ENCODE measurements around the gene ZNF692. TPM values are rescaled to one million over a fixed set of nuclear protein-coding genes. Genes with fewer than 3 reads are reported as not detected.
"Not testable (repeated sequence)": the region's sequence is repeated elsewhere in the genome, so short reads cannot be mapped to it uniquely, and the experiment has no call there.

The ZNF692 gene
- total RNA-seq, 2 donors from 2014 or later: 65.0 to 99.7 TPM

- H3K27ac ChIP-seq: no peak overlapping the region
- WGBS: 57% methylated on average over 1 of the region's 1 CpG
- no peaks in the 10 kb centered on the region for H3K9me3 ChIP-seq
- H3K27me3 ChIP-seq (replicated peaks; ENCODE audit: insufficient read depth): no peaks in the 10 kb centered on the region
- no peak for TF ChIP-seq CTCF (IDR thresholded peaks at IDR 0.05)
- TF ChIP-seq POLR2AphosphoS5 (IDR thresholded peaks at IDR 0.05): no peak
- TF ChIP-seq POLR2A (IDR thresholded peaks at IDR 0.05): no peak
- no peak overlapping the region for H3K4me3 ChIP-seq
- intact Hi-C loops (cut with DNase I): loop anchor here (2.0 to 5.0 kb wide), 2 partner anchors 109 to 183 kb away; no protein-coding TSS in a partner anchor
- H3K4me1 ChIP-seq (replicated peaks): no peaks in the 10 kb centered on the region
- H3K36me3 ChIP-seq: no peaks in the 10 kb centered on the region
- DNase-seq (ENCODE audit: low spot score): no peak
Measured at GRCh38 chr1:248805876-248806275, 53.0 kb downstream of the ZNF692 start.

GRCh38 chr1:248804771-248805681 is 53.9 kb downstream of the ZNF692 start:
- Histone ChIP-seq H3K27ac (no peak overlapping the region), H3K36me3 (no peaks in the 10 kb centered on the region), H3K4me3 (no peak overlapping the region), H3K9me3 (no peaks in the 10 kb centered on the region), H3K4me1 (replicated peaks) (peaks cover 2% of the 10 kb centered on the region), H3K27me3 (replicated peaks; ENCODE audit: insufficient read depth) (no peaks in the 10 kb centered on the region)
- no peak for TF ChIP-seq CTCF (IDR thresholded peaks at IDR 0.05)
- TF ChIP-seq POLR2A (IDR thresholded peaks at IDR 0.05): no peak
- TF ChIP-seq POLR2AphosphoS5 (IDR thresholded peaks at IDR 0.05): no peak
- no peak for DNase-seq (ENCODE audit: low spot score)
- 73% methylated on average over 10 of the region's 10 CpGs for WGBS
- intact Hi-C loops (cut with DNase I): loop anchor here (5.0 kb wide), 1 partner anchor 108 kb away; no protein-coding TSS in a partner anchor

GRCh38 chr1:248803501-248803900 is 55.4 kb downstream of the ZNF692 start:
- H3K4me1 ChIP-seq (replicated peaks); H3K27ac ChIP-seq; H3K36me3 ChIP-seq; H3K4me3 ChIP-seq; H3K27me3 ChIP-seq (replicated peaks; ENCODE audit: insufficient read depth); intact Hi-C loops (cut with DNase I); DNase-seq (ENCODE audit: low spot score); H3K9me3 ChIP-seq: not testable (repeated sequence)
- 88% methylated on average over 15 of the region's 15 CpGs for WGBS

- 59% methylated on average over 6 of the region's 6 CpGs for WGBS
- no peak overlapping the region for H3K27ac ChIP-seq
- TF ChIP-seq CTCF (IDR thresholded peaks at IDR 0.05) (no peak), POLR2AphosphoS5 (IDR thresholded peaks at IDR 0.05) (no peak), POLR2A (IDR thresholded peaks at IDR 0.05) (no peak)
- intact Hi-C loops (cut with DNase I): no loop called here
- peaks cover 2% of the 10 kb centered on the region for H3K4me1 ChIP-seq (replicated peaks)
- H3K9me3 ChIP-seq: no peaks in the 10 kb centered on the region
- no peaks in the 10 kb centered on the region for H3K27me3 ChIP-seq (replicated peaks; ENCODE audit: insufficient read depth)
- H3K4me3 ChIP-seq: no peak overlapping the region
- DNase-seq (ENCODE audit: low spot score): no peak
- H3K36me3 ChIP-seq: no peaks in the 10 kb centered on the region
Measured at GRCh38 chr1:248802454-248802853, 56.4 kb downstream of the ZNF692 start.

- Histone ChIP-seq H3K27me3 (replicated peaks; ENCODE audit: insufficient read depth) (no peaks in the 10 kb centered on the region), H3K27ac (no peak overlapping the region), H3K9me3 (no peaks in the 10 kb centered on the region), H3K4me3 (no peak overlapping the region), H3K4me1 (replicated peaks) (peaks cover 2% of the 10 kb centered on the region), H3K36me3 (no peaks in the 10 kb centered on the region)
- intact Hi-C loops (cut with DNase I): no loop called here
- TF ChIP-seq CTCF (IDR thresholded peaks at IDR 0.05) (no peak), POLR2AphosphoS5 (IDR thresholded peaks at IDR 0.05) (no peak), POLR2A (IDR thresholded peaks at IDR 0.05) (no peak)
- 72% methylated on average over 3 of the region's 3 CpGs for WGBS
- DNase-seq (ENCODE audit: low spot score): no peak
Measured at GRCh38 chr1:248800459-248800858, 58.4 kb downstream of the ZNF692 start.

Small RNAs within 50 kb of the gene (microRNA-seq; reads per million reads assigned to microRNA genes)
- 2.4 reads per million, percentile 33 among the genes with 10 or more reads in this experiment for gene MIR3124

Small RNAs within 50 kb of the gene (small RNA-seq; reads per million reads assigned to genes)
- 0 reads per million in 2 donors for gene MIR3124

Other genes starting within 250 kb of the ZNF692 start
- not detected for gene OR2T11, start 224.0 kb downstream of the ZNF692 start, total RNA-seq
- gene OR2T35, start 213.8 kb downstream of the ZNF692 start, total RNA-seq: not detected
- gene OR2T27, start 203.6 kb downstream of the ZNF692 start, total RNA-seq: not detected
- gene OR14I1, start 156.3 kb downstream of the ZNF692 start, total RNA-seq: not detected
- not detected for gene LYPD8, start 103.3 kb downstream of the ZNF692 start, total RNA-seq
- 10 to 100 TPM; 23.3 to 35.3 TPM for gene SH3BP5L, start 33.2 kb downstream of the ZNF692 start, total RNA-seq
- gene ZNF672, start 20.9 kb downstream of the ZNF692 start, total RNA-seq: 10 to 100 TPM; 44.2 to 63.1 TPM
- gene PGBD2, start 47.1 kb upstream of the ZNF692 start, total RNA-seq: 10 to 100 TPM in 1 of 2 donors, 1 to 10 TPM in 1; 8.6 to 12.6 TPM

Measured in prostate gland (tissue), 2 donors.